DOHH2 (cell line): ENCODE data around the gene WTIP.

ENCODE experiments used
- CTCF ChIP-seq: fragments of 200-600 bp; sonication (generic); IDR thresholded peaks from one replicate; pipeline ENCODE4 v1.5.1; 2014; ENCODE audit warnings: antibody characterized with exemption, mild to moderate bottlenecking, low read depth, low read length; ENCODE audit not compliant: poor library complexity, severe bottlenecking
- EZH2phosphoT487 ChIP-seq: fragments of 200-600 bp; sonication (generic); IDR thresholded peaks from 2 replicates; pipeline ENCODE4 v1.6.1; 2017; ENCODE audit warnings: borderline replicate concordance, mild to moderate bottlenecking, antibody characterized with exemption, low read length, moderate library complexity, mixed read lengths

GRCh38 chr19:34493649-34494044 is 12.1 kb downstream of the WTIP start:
- TF ChIP-seq CTCF (no peak), EZH2phosphoT487 (no peak)
